Activated CD4-positive, alpha-beta T cell treated with anti-CD3 and anti-CD28 coated beads, Interleukin-2, amount 10 ng/mL, durations not matched to agents 24 days and 14 days (primary cell): ENCODE measurements around the gene ARAF. TPM values are rescaled to one million over a fixed set of nuclear protein-coding genes. Genes with fewer than 3 reads are reported as not detected.
A peak's percentile ranks its signal among the peaks of the same experiment; 100 is the strongest.

Source experiments
- DNase-seq: peaks from one replicate; pipeline ENCODE4 v3.0.0; 2022
- H3K27ac Mint-ChIP-seq: one replicate; pipeline ENCODE4 v1.8.0; 2022; ENCODE audit warnings: mild to moderate bottlenecking, mixed read lengths
- H3K27me3 Mint-ChIP-seq: one replicate; pipeline ENCODE4 v1.8.0; 2022; ENCODE audit warnings: mixed read lengths
- H3K36me3 Mint-ChIP-seq: one replicate; pipeline ENCODE4 v1.8.0; 2022; ENCODE audit warnings: low read depth, mild to moderate bottlenecking, mixed read lengths
- H3K4me1 Mint-ChIP-seq: one replicate; pipeline ENCODE4 v1.8.0; 2021; ENCODE audit warnings: mixed read lengths
- H3K4me3 Mint-ChIP-seq: one replicate; pipeline ENCODE4 v1.8.0; 2022; ENCODE audit warnings: mild to moderate bottlenecking, moderate library complexity, mixed read lengths
- H3K9me3 Mint-ChIP-seq: one replicate; pipeline ENCODE4 v1.8.0; 2021; ENCODE audit warnings: mixed read lengths
- intact Hi-C: fragments of 100-400 bp; cut with micrococcal nuclease; formaldehyde crosslinking; loops from one replicate; pipeline ENCODE4 v1.15.1; 2023
- total RNA-seq: library from RNA; stranded (reverse); gene quantifications from 2 replicates; pipeline ENCODE4 v1.2.3, GENCODE V29; 2022

ARAF gene
- total RNA-seq, 1 donor from 2014 or later: 77.3 TPM

DNA sequence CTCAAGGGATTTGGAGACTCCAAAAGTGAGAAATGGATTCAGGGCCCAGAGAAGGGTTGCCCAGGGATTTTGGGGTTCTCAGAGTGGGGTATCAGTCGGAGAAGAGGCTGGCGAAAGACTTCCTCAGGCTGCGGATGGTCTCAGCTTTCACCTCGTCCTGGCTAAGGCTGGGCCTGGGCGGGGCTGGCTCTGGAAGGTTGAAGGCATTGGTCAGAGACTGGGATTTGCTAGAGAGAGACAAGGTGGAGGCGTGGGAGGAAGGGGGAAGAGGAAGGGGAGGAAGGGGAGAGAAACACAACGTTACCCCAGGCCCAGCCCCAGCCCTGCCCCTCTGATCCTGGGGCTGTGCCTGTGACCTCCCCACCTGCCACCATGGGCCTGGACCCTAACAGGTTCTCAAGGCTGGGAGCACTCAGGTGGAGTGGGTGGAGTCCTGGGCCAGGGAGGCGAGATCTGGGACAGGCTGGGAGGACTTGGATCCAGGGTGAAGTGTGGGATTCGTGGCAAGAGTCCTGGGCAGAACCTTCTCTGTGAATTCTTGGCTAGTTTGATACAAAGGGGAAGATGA, 11.9 kb downstream of the ARAF start:
- H3K27me3 Mint-ChIP-seq: peaks cover 2% of the 10 kb centered on the region
- H3K4me3 Mint-ChIP-seq: no peak overlapping the region
- no peaks in the 10 kb centered on the region for H3K9me3 Mint-ChIP-seq
- intact Hi-C loops: no loop called here
- no peak overlapping the region for H3K27ac Mint-ChIP-seq
- peaks cover 31% of the 10 kb centered on the region for H3K36me3 Mint-ChIP-seq
- no peak for DNase-seq
- H3K4me1 Mint-ChIP-seq: peaks cover 8% of the 10 kb centered on the region

DNA sequence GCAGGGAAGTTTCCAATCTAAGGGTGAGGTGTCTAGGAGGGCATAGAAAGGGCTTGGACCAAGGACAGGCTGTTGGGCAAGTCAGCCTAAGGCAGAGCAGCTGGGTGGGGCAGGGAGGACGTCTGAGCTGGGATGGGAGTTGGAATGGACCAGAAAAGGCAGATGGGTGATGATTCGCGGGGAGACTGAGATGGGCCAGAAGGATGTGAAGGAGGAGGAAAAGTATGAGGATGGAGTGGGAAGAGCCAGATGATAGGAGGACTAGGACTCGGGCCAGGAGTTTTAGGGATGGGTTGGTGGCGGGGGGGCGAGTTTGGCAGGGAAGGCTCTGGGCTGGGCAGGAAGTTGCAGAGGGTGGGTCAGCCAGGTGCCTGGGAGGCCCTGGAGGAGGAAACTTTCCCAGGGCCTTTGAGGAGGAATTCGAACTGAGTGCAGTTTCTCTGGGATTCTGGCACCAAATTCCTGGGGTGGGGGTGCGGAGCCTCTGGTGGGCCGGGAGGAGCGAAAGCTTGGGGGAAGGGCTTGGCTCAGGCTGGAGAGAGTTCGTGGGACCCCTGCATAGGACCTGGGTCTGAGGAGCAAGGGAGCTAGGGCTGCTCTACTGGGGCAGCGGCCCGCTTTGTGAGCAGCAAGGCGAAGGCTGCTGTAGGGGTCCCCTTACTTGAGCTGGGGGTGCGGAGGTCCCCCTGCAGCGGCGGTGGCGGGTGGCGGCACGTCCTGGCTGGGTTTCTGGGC, 12.5 kb downstream of the ARAF start:
- DNase-seq: no peak
- peaks cover 31% of the 10 kb centered on the region for H3K36me3 Mint-ChIP-seq
- no peak overlapping the region for H3K4me3 Mint-ChIP-seq
- peaks cover 13% of the 10 kb centered on the region for H3K4me1 Mint-ChIP-seq
- H3K9me3 Mint-ChIP-seq: no peaks in the 10 kb centered on the region
- intact Hi-C loops: no loop called here
- H3K27me3 Mint-ChIP-seq: peaks cover 2% of the 10 kb centered on the region
- no peak overlapping the region for H3K27ac Mint-ChIP-seq

DNA sequence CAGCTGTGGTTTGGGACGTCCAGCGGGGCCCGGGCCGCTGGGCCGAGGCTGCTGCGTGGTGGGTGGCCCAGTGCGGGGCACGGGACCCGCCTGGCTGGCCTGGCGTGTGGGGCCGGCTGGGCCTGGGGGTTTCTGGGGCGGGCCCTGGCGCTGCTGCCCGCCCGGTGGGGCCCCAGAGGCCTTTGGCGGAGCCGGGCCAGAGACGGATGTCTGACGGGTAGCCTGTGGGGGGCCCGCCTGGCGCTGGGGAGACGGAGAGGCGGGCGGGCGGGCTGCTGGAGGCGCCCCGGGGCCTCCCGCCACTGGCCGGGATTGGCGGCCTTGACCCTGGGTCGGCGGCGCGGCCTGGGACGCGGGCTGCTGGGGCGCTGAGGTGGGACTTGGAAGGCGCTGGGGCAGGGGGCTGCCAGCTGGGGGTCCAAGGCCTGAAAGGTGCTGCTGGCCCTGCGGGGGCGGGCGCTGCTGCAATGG, 13.1 kb downstream of the ARAF start:
- Mint-ChIP-seq H3K9me3 (no peaks in the 10 kb centered on the region), H3K4me3 (no peak overlapping the region), H3K27ac (no peak overlapping the region), H3K27me3 (peaks cover 2% of the 10 kb centered on the region), H3K36me3 (peaks cover 25% of the 10 kb centered on the region), H3K4me1 (peaks cover 14% of the 10 kb centered on the region)
- intact Hi-C loops: no loop called here
- DNase-seq: no peak

DNA sequence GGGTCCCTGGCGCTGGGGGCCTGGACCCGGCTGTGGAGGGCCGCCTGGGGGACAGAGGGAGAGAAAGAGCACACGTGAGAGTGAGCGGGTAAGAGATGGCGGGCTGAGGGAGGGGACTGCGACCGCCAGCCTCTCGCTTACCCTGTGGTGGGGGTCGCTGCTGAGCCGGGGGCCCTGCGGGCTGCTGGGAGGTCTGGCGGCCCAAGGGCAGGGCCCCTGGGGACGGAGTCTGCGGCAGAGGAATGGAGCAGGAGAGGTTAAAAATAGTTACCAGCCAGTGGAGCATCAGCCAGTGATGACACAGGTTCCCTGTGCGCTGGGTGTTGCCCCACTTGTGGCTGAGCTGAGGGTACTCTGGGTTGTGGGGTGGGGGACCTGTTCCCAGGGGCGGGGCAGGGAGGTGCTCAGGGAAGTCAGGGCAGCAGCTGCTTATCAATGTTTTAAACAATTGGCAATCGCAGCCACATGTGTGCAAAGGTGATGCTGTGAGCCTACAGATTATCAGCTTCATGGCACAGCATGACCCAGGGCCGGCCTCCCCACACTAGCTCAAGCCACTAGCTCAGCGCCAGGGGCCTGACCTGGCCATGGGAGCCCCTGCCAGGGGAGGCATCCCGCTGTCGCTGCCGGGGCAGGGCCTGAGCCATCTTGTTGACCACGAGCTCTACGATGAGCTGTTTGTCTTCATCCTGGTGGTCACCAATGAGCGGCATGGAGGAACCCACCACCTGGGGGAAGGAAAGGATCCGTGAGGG, 13.7 kb downstream of the ARAF start:
- no peak for DNase-seq
- peaks cover 20% of the 10 kb centered on the region for H3K36me3 Mint-ChIP-seq
- H3K27ac Mint-ChIP-seq: no peak overlapping the region
- H3K4me3 Mint-ChIP-seq: no peak overlapping the region
- intact Hi-C loops: no loop called here
- peaks cover 2% of the 10 kb centered on the region for H3K27me3 Mint-ChIP-seq
- H3K4me1 Mint-ChIP-seq: peaks cover 18% of the 10 kb centered on the region
- no peaks in the 10 kb centered on the region for H3K9me3 Mint-ChIP-seq

DNA sequence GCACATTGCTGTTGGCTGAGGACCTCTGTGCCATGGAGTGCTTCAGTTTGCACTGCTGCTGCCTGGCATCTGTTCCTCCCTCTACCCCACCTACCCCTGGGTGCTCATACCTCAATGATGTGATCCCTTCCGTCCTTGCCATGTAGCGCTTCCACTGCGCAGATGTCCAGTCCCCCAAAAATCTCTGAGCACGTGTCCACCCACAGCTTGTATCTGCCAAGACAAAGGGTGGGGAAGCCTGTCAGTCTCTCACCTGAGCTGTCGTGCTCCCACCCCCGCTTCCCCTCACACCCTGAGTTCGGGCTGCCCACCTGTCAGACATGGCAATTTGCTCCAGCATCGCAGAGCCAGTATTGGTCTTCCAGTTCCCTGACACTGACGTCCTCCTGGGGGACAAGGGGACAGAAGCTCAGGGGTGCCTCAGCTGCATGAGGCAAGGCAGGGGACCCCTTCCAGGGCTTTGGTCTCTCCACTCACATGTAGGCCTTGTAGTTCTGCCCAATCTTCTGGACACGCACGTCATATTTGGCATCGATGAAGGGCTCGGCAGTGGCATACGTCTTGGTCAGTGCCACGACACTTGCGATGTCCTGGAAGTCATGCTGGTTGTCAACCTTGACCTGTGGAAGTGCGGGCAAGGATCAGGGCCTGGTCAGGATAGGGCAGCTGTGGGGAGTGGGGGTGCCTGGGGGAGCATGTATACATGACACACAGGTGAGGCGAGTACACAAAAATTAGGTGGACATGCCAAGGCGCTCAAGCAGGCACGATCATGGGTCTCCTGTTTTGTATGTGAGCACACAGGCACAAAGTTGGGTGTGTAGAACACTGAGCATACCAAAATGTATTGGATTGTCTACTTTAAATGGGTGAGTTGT, 15.3 kb downstream of the ARAF start:
- Mint-ChIP-seq H3K9me3 (no peaks in the 10 kb centered on the region), H3K27me3 (peaks cover 2% of the 10 kb centered on the region), H3K36me3 (peaks cover 13% of the 10 kb centered on the region), H3K4me1 (peaks cover 23% of the 10 kb centered on the region), H3K27ac (no peak overlapping the region), H3K4me3 (no peak overlapping the region)
- intact Hi-C loops: no loop called here
- no peak for DNase-seq

DNA sequence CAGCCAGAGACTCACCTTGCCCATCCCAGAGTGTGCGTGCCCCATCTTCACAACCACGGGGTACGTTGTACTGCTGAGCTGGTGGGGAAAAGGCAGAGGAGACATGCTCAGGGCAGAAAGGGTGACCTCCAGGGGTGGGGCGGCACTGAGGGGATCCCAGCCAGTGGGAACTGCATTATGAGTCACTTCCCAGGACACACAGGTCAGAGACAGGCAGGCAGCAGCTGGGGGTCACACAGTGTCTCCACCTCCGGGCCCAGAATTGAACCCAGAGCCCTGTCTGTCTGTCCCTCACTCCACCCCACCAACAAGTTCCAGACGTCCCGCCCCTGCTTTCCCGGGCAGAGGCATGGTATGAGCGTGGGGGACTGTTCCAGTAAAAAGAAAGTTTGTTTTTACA, 16.4 kb downstream of the ARAF start:
- Mint-ChIP-seq H3K4me3 (no peak overlapping the region), H3K9me3 (no peaks in the 10 kb centered on the region), H3K36me3 (peaks cover 4% of the 10 kb centered on the region), H3K27ac (no peak overlapping the region), H3K27me3 (peaks cover 2% of the 10 kb centered on the region), H3K4me1 (peaks cover 31% of the 10 kb centered on the region)
- DNase-seq: no peak
- intact Hi-C loops: no loop called here

DNA sequence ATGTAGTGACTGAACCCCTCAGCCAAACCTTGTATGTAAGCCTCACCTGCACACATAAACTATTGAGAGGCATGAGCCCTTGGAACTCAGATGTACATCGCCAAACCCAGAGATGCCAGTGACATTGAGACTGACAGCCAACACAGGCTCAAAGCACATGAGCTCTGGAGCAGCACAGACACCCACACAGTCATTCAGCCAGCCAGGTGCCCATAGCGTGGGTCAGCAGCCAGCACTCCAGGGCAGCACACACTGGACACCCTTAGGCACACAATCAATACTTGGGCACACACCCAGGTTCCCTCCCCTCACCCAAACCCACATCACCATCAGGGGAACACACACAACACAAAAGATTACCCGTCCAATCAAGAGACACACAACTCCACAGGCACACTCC, 16.9 kb downstream of the ARAF start:
- no peak overlapping the region for H3K4me3 Mint-ChIP-seq
- peaks cover 4% of the 10 kb centered on the region for H3K36me3 Mint-ChIP-seq
- no peak for DNase-seq
- intact Hi-C loops: no loop called here
- H3K4me1 Mint-ChIP-seq: peaks cover 32% of the 10 kb centered on the region
- no peaks in the 10 kb centered on the region for H3K9me3 Mint-ChIP-seq
- peaks cover 2% of the 10 kb centered on the region for H3K27me3 Mint-ChIP-seq
- peak overlapping the region; percentile 48 for H3K27ac Mint-ChIP-seq

DNA sequence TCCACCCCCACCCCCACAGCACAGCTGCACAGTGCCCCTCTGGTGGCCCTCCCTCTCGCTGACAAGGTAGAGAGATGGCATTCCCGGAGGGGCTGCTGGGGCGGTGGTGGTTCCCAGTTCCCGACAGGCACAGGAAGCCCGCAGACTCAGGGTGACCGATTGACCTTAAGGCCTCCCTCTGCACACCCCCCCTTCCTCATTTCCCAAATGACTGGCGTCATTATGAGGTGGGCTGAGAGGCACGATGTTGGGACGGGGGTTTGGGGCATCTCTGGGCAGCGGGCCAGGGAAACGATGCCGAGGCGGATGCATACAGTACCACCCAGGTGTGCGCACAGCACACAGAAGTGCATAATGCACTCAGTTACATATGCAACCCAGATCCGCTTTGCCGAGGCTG, 17.7 kb downstream of the ARAF start:
- no peak for DNase-seq
- Mint-ChIP-seq H3K9me3 (no peaks in the 10 kb centered on the region), H3K4me3 (no peak overlapping the region), H3K27me3 (peaks cover 2% of the 10 kb centered on the region), H3K27ac (no peak overlapping the region), H3K36me3 (peaks cover 4% of the 10 kb centered on the region), H3K4me1 (peaks cover 35% of the 10 kb centered on the region)
- intact Hi-C loops: no loop called here

DNA sequence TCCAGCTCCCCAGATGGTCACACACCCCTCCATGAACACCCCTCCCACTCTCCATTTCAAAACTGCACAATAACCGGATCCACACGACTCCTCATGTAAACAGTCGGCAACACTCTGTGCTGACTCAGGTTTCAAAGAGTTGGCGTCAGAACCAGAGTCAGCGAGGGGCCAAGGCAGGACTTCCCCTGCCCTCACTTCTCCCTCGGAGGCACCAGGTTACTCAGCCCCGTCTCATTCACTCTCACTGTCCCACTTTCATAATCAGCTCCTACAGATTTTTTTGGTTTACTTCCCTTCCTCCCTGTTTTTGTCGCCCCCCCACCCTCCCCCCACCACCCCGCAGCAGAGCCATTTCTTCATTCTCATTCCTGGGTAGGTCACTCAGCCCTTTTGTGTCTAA, 18.5 kb downstream of the ARAF start:
- DNase-seq: peak; percentile 65

DNA sequence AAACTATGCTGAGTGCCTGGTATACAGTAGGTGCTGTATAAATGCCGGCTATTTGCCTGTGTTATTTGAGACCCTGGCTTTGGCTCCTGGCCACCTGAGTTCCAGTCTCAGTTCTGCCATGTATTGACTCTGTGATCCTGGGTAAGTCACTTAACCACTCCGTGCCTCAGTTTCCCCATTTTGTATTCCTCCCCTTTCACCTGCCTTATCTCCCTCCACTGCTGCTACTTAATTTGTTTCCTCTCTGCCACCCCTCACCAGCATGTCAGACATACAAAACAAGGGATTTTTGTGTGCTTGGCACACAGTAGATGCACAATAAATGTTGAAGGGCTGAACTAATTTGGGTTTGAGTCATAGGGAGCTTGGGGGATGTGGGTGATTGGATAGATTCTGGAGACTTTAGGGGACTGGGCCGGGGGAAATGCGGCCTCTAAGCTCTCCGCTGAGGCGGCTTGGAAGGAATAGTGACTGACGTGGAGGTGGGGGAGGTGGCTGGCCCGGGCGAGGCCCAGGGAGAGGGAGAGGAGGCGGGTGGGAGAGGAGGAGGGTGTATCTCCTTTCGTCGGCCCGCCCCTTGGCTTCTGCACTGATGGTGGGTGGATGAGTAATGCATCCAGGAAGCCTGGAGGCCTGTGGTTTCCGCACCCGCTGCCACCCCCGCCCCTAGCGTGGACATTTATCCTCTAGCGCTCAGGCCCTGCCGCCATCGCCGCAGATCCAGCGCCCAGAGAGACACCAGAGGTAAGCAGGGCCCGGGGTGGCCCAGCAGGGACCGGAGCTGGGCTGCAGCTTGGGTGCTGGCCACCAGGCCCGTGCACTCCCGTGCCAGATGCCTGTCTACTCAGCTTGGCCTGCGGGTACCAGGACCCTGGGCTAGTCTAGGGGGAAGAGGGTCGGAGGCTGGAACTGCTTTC, 21.0 kb downstream of the ARAF start, which contains the start of gene TIMP1:
TIMP1 (plus strand) TSS at position 706 of the 917 bp plus-strand sequence. CDS start 980 bp downstream, outside the sequence.
- peak within 1 kb of the TSS; percentile 81 for H3K27ac Mint-ChIP-seq
- peaks cover 40% of the 10 kb centered on the region for H3K4me1 Mint-ChIP-seq
- peak; percentile 93 for DNase-seq
- H3K4me3 Mint-ChIP-seq: peak within 1 kb of the TSS; percentile 80
- H3K9me3 Mint-ChIP-seq: no peaks in the 10 kb centered on the region
- peaks cover 12% of the 10 kb centered on the region for H3K36me3 Mint-ChIP-seq
- intact Hi-C loops: loop anchor here (2.0 to 5.0 kb wide), 4 partner anchors 21 to 69 kb away; partner anchors contain the start of genes ARAF and ELK1
- peaks cover under 1% of the 10 kb centered on the region for H3K27me3 Mint-ChIP-seq

More for the DNA sequence above, 18.5 kb downstream of the ARAF start:
- intact Hi-C loops: no loop called here
- H3K4me1 Mint-ChIP-seq: peaks cover 41% of the 10 kb centered on the region
- H3K36me3 Mint-ChIP-seq: peaks cover 6% of the 10 kb centered on the region
- peak overlapping the region; percentile 66 for H3K4me3 Mint-ChIP-seq
- H3K9me3 Mint-ChIP-seq: no peaks in the 10 kb centered on the region
- H3K27ac Mint-ChIP-seq: peak overlapping the region; percentile 67
- peaks cover 2% of the 10 kb centered on the region for H3K27me3 Mint-ChIP-seq

DNA sequence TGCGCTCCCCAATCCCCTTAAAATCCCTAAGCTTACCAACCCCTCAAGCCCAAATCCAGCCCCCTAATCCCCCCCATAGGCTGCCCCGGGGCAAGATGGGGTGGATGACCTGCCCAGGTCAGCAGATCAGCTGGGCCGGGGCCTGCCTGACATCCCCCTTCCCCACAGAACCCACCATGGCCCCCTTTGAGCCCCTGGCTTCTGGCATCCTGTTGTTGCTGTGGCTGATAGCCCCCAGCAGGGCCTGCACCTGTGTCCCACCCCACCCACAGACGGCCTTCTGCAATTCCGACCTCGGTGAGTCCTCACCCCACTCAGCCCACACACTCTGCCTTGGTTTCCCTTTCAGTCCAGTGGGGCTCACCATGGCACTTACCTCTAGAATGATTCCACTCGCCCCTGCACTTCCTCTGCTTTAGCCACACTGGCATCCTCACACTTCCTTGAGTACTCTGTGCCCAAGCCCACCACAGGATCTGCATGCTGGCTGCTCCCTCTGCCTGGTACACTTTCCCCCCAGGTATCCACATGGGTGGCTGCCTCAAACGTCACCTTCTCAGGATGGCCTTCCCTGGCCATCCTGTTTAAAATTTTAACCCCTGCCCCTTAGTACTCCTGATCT, 22.3 kb downstream of the ARAF start:
- Mint-ChIP-seq H3K36me3 (peaks cover 12% of the 10 kb centered on the region), H3K27ac (peak overlapping the region; percentile 74), H3K4me1 (peaks cover 35% of the 10 kb centered on the region), H3K4me3 (peak overlapping the region; percentile 80), H3K9me3 (no peaks in the 10 kb centered on the region), H3K27me3 (no peaks in the 10 kb centered on the region)
- DNase-seq: no peak
- intact Hi-C loops: loop anchor here (2.0 to 5.0 kb wide), 4 partner anchors 23 to 67 kb away; partner anchors contain the start of genes ARAF and ELK1

DNA sequence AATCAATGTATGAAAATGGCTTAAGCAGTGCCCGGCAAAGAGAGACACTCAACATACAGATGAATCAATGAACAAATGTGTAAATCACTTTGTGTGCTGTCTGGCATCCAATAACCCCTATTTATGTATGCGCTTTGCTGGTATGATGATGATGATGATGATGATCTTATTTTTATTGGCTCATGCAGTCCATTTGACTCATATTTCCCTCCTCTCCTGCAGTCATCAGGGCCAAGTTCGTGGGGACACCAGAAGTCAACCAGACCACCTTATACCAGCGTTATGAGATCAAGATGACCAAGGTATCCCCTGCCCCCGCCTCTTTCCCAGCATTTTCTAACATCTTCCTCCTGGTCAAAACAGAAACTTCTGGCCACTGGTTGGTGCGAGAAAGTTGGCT, 23.7 kb downstream of the ARAF start:
- H3K36me3 Mint-ChIP-seq: peaks cover 12% of the 10 kb centered on the region
- H3K27me3 Mint-ChIP-seq: no peaks in the 10 kb centered on the region
- H3K27ac Mint-ChIP-seq: no peak overlapping the region
- intact Hi-C loops: loop anchor here (5.0 kb wide), 2 partner anchors 38 to 53 kb away; no protein-coding TSS in a partner anchor
- H3K9me3 Mint-ChIP-seq: no peaks in the 10 kb centered on the region
- H3K4me3 Mint-ChIP-seq: no peak overlapping the region
- H3K4me1 Mint-ChIP-seq: peaks cover 29% of the 10 kb centered on the region
- no peak for DNase-seq
